ENCODE data around the gene SPATS2.

- TF ChIP-seq CTCF (IDR thresholded peaks at IDR 0.05), result no peak
- no peak for TF ChIP-seq POLR2A (IDR thresholded peaks at IDR 0.05)
- TF ChIP-seq POLR2AphosphoS5 (IDR thresholded peaks at IDR 0.05), result no peak
- no peak for TF ChIP-seq EP300 (IDR thresholded peaks at IDR 0.05; ENCODE audit: low read depth)
Observed at GRCh38 chr12:49340971-49341776, 26.1 kb upstream of the SPATS2 start.

Data from transverse colon (tissue), 4 donors.